C4-2B (cell line): ENCODE data around the gene GCSH.
"Not testable (repeated sequence)": the region's sequence is repeated elsewhere in the genome, so short reads cannot be mapped to it uniquely, and the experiment has no call there.

Experiments used
- CTCF ChIP-seq: fragments of 450-650 bp; conservative IDR thresholded peaks from 2 replicates; pipeline ENCODE4 v1.5.1; 2017; ENCODE audit warnings: mild to moderate bottlenecking
- ZFX ChIP-seq: fragments of 450-650 bp; IDR thresholded peaks from 2 replicates; pipeline ENCODE4 v1.6.1; 2017

- not testable (repeated sequence) for TF ChIP-seq CTCF, ZFX
Observed at GRCh38 chr16:81109274-81109673, 13.1 kb upstream of the GCSH start.
